SK-N-SH treated with all-trans-retinoic acid at 6 μM for 48 hours (cell line): ENCODE results near the gene LARGE1.

Source experiments
- CREB5 ChIP-seq: fragments of 250-450 bp; sonication (Bioruptor Pico); IDR thresholded peaks from 2 replicates; pipeline ENCODE4 v1.5.1; 2020; ENCODE audit warnings: low read depth, mild to moderate bottlenecking, moderate library complexity
- OSR1 ChIP-seq: fragments of 250-450 bp; sonication (Bioruptor Pico); IDR thresholded peaks from 2 replicates; pipeline ENCODE4 v1.8.0; 2022; ENCODE audit warnings: moderate library complexity, mild to moderate bottlenecking, inconsistent platforms
- PPARA ChIP-seq: fragments of 250-450 bp; sonication (Bioruptor Pico); IDR thresholded peaks from 2 replicates; pipeline ENCODE4 v1.5.0; 2020; ENCODE audit warnings: mild to moderate bottlenecking, borderline replicate concordance
- ZFP3 ChIP-seq: fragments of 250-450 bp; sonication (Bioruptor Pico); IDR thresholded peaks from 2 replicates; pipeline ENCODE4 v1.5.0; 2020; ENCODE audit warnings: mild to moderate bottlenecking, moderate library complexity
- TF ChIP-seq, protein P1 (sequence below): fragments of 250-450 bp; sonication (Bioruptor Pico); IDR thresholded peaks from 2 replicates; pipeline ENCODE4 v1.8.0; 2020; ENCODE audit warnings: mild to moderate bottlenecking, moderate library complexity, borderline replicate concordance

- TF ChIP-seq ZFP3 (CRISPR knock-in tag): no peak
- TF ChIP-seq, protein P1, sequence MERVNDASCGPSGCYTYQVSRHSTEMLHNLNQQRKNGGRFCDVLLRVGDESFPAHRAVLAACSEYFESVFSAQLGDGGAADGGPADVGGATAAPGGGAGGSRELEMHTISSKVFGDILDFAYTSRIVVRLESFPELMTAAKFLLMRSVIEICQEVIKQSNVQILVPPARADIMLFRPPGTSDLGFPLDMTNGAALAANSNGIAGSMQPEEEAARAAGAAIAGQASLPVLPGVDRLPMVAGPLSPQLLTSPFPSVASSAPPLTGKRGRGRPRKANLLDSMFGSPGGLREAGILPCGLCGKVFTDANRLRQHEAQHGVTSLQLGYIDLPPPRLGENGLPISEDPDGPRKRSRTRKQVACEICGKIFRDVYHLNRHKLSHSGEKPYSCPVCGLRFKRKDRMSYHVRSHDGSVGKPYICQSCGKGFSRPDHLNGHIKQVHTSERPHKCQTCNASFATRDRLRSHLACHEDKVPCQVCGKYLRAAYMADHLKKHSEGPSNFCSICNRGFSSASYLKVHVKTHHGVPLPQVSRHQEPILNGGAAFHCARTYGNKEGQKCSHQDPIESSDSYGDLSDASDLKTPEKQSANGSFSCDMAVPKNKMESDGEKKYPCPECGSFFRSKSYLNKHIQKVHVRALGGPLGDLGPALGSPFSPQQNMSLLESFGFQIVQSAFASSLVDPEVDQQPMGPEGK (CRISPR knock-in tag): no peak
- TF ChIP-seq PPARA (CRISPR knock-in tag): no peak
- no peak for TF ChIP-seq CREB5
- no peak for TF ChIP-seq OSR1
Measured at GRCh38 chr22:33674357-33674756, 245.9 kb downstream of the LARGE1 start.
